ENCODE data around the gene FHIT. TPM values are rescaled to one million over a fixed set of nuclear protein-coding genes. Genes with fewer than 3 reads are reported as not detected.

Gene FHIT
- total RNA-seq, 1 experiment from 2014 or later = 20.1 TPM

- Mint-ChIP-seq H3K27ac (ENCODE audit: low read depth, unreplicated experiment) (no peak overlapping the region), H3K4me3 (ENCODE audit: unreplicated experiment) (no peak overlapping the region), H3K4me1 (ENCODE audit: insufficient read depth, unreplicated experiment) (no peaks in the 10 kb centered on the region), H3K9me3 (ENCODE audit: unreplicated experiment) (no peaks in the 10 kb centered on the region), H3K27me3 (ENCODE audit: insufficient read depth, unreplicated experiment) (no peaks in the 10 kb centered on the region), H3K36me3 (ENCODE audit: insufficient read depth, unreplicated experiment) (peaks cover 4% of the 10 kb centered on the region)
- DNase-seq (ENCODE audit: unreplicated experiment) = no peak
- intact Hi-C loops (cut with micrococcal nuclease) = no loop called here
- ChIA-PET CTCF (no interaction called here), POLR2A (no interaction called here)
- BruUV-seq (replicated peaks) = no TSS peak
- no peak for TF ChIP-seq CTCF (IDR thresholded peaks at IDR 0.05; ENCODE audit: unreplicated experiment)
Measured at GRCh38 chr3:59895972-59896371, 1355.3 kb downstream of the FHIT start.

- CTCF ChIA-PET = no interaction called here
- Mint-ChIP-seq H3K4me1 (ENCODE audit: insufficient read depth, unreplicated experiment) (no peaks in the 10 kb centered on the region), H3K4me3 (ENCODE audit: unreplicated experiment) (no peak overlapping the region), H3K9me3 (ENCODE audit: unreplicated experiment) (no peaks in the 10 kb centered on the region), H3K27me3 (ENCODE audit: insufficient read depth, unreplicated experiment) (no peaks in the 10 kb centered on the region), H3K27ac (ENCODE audit: low read depth, unreplicated experiment) (no peak overlapping the region), H3K36me3 (ENCODE audit: insufficient read depth, unreplicated experiment) (peaks cover 6% of the 10 kb centered on the region)
- no peak for TF ChIP-seq CTCF (IDR thresholded peaks at IDR 0.05; ENCODE audit: unreplicated experiment)
- intact Hi-C loops (cut with micrococcal nuclease) = no loop called here
- POLR2A ChIA-PET = no interaction called here
- BruUV-seq (replicated peaks) = no TSS peak
- no peak for DNase-seq (ENCODE audit: unreplicated experiment)
Measured at GRCh38 chr3:59894425-59895121, 1356.7 kb downstream of the FHIT start.

GRCh38 chr3:59890639-59891038, 1360.6 kb downstream of the FHIT start:
- Mint-ChIP-seq H3K4me3 (ENCODE audit: unreplicated experiment) (no peak overlapping the region), H3K4me1 (ENCODE audit: insufficient read depth, unreplicated experiment) (no peaks in the 10 kb centered on the region), H3K9me3 (ENCODE audit: unreplicated experiment) (no peaks in the 10 kb centered on the region), H3K36me3 (ENCODE audit: insufficient read depth, unreplicated experiment) (peaks cover 6% of the 10 kb centered on the region), H3K27ac (ENCODE audit: low read depth, unreplicated experiment) (no peak overlapping the region), H3K27me3 (ENCODE audit: insufficient read depth, unreplicated experiment) (no peaks in the 10 kb centered on the region)
- POLR2A ChIA-PET = no interaction called here
- intact Hi-C loops (cut with micrococcal nuclease) = no loop called here
- BruUV-seq (replicated peaks) = no TSS peak
- no peak for TF ChIP-seq CTCF (IDR thresholded peaks at IDR 0.05; ENCODE audit: unreplicated experiment)
- CTCF ChIA-PET = interaction anchor here (0.6 kb wide), 1 partner anchor 52 kb away, joined by 5 read pairs; no protein-coding TSS in a partner anchor
- no peak for DNase-seq (ENCODE audit: unreplicated experiment)

- BruUV-seq (replicated peaks) = no TSS peak
- ChIA-PET POLR2A (interaction anchor here (1.8 kb wide), 1 partner anchor 9 kb away, joined by 6 read pairs; no protein-coding TSS in a partner anchor), CTCF (interaction anchor here (1.2 kb wide), 1 partner anchor 311 kb away, joined by 5 read pairs; no protein-coding TSS in a partner anchor)
- Mint-ChIP-seq H3K4me1 (ENCODE audit: insufficient read depth, unreplicated experiment) (no peaks in the 10 kb centered on the region), H3K9me3 (ENCODE audit: unreplicated experiment) (no peaks in the 10 kb centered on the region), H3K27ac (ENCODE audit: low read depth, unreplicated experiment) (no peak overlapping the region), H3K4me3 (ENCODE audit: unreplicated experiment) (no peak overlapping the region), H3K27me3 (ENCODE audit: insufficient read depth, unreplicated experiment) (no peaks in the 10 kb centered on the region), H3K36me3 (ENCODE audit: insufficient read depth, unreplicated experiment) (peaks cover 6% of the 10 kb centered on the region)
- TF ChIP-seq CTCF (IDR thresholded peaks at IDR 0.05; ENCODE audit: unreplicated experiment) = no peak
- no peak for DNase-seq (ENCODE audit: unreplicated experiment)
- intact Hi-C loops (cut with micrococcal nuclease) = no loop called here
Measured at GRCh38 chr3:59886790-59887189, 1364.5 kb downstream of the FHIT start.

All from MCF 10A (cell line).